Lung microvascular endothelial cell (primary cell): ENCODE data around the gene SNAPC4. TPM values are rescaled to one million over a fixed set of nuclear protein-coding genes. Genes with fewer than 3 reads are reported as not detected.
"Not testable (repeated sequence)": the region's sequence is repeated elsewhere in the genome, so short reads cannot be mapped to it uniquely, and the experiment has no call there.

ENCODE experiments used
- DNase-seq, 2 donors: peaks; one replicate each; pipeline versions ENCODE4 v3.0.0 to v3.0.0-alpha.2; 2010; ENCODE audit warnings: low read depth in 2 of 2
- total RNA-seq: library from RNA; depleted of rRNA; stranded (reverse); fragments of >200 nt; gene quantifications from 2 replicates; pipeline ENCODE4 v1.2.1, GENCODE V29; 2014

Gene SNAPC4
- total RNA-seq, 1 donor from 2014 or later, result 3.0 TPM

- DNase-seq, result no peak
These were observed 42.0 kb downstream of the SNAPC4 start for GRCh38 chr9:136358016-136358415.

GRCh38 chr9:136357202-136357725, 42.7 kb downstream of the SNAPC4 start:
- no peak for DNase-seq

- DNase-seq, result no peak
These were observed 44.1 kb downstream of the SNAPC4 start for GRCh38 chr9:136355616-136356557.

- DNase-seq, result no peak
These were observed 45.3 kb downstream of the SNAPC4 start for GRCh38 chr9:136354592-136355085.

- no peak for DNase-seq
These were observed 46.0 kb downstream of the SNAPC4 start for GRCh38 chr9:136353757-136354488.

GRCh38 chr9:136353088-136353487, 46.9 kb downstream of the SNAPC4 start:
- no peak for DNase-seq

- no peak for DNase-seq
These were observed 47.3 kb downstream of the SNAPC4 start for GRCh38 chr9:136352682-136353081.

GRCh38 chr9:136351868-136352267, 48.1 kb downstream of the SNAPC4 start:
- DNase-seq, result not testable (repeated sequence)

GRCh38 chr9:136351252-136351800, 48.6 kb downstream of the SNAPC4 start:
- no peak for DNase-seq

Other genes starting within 250 kb of the SNAPC4 start
- gene LHX3, start 195.0 kb downstream of the SNAPC4 start, total RNA-seq, result not detected in 2 replicates
- 5.0 and 6.3 TPM in 2 replicates for gene QSOX2, start 154.4 kb downstream of the SNAPC4 start, total RNA-seq
- gene CCDC187, start 96.1 kb downstream of the SNAPC4 start, total RNA-seq, result not detected in 2 replicates
- 14.8 and 30.2 TPM in 2 replicates for gene GPSM1, start 72.6 kb downstream of the SNAPC4 start, total RNA-seq
- gene DNLZ, start 36.4 kb downstream of the SNAPC4 start, total RNA-seq, result 14.6 and 14.9 TPM in 2 replicates
- gene CARD9, start 26.5 kb downstream of the SNAPC4 start, total RNA-seq, result under 0.01 and 0.44 TPM in 2 replicates
- 14.2 and 22.0 TPM in 2 replicates for gene ENTR1, start 10.4 kb upstream of the SNAPC4 start, total RNA-seq
- 30.3 and 30.4 TPM in 2 replicates for gene PMPCA, start 10.5 kb upstream of the SNAPC4 start, total RNA-seq
- gene INPP5E, start 39.7 kb upstream of the SNAPC4 start, total RNA-seq, result 3.3 and 4.0 TPM in 2 replicates
- 12.4 and 14.3 TPM in 2 replicates for gene SEC16A, start 82.9 kb upstream of the SNAPC4 start, total RNA-seq
- gene NOTCH1, start 145.9 kb upstream of the SNAPC4 start, total RNA-seq, result 75.2 and 76.9 TPM in 2 replicates